Keratinocyte (primary cell): ENCODE results near the gene CYP4F3. TPM values are rescaled to one million over a fixed set of nuclear protein-coding genes. Genes with fewer than 3 reads are reported as not detected.

ENCODE experiments used
- DNase-seq: peaks from one replicate; pipeline ENCODE4 v3.0.0-alpha.2; 2011; ENCODE audit warnings: low read depth, missing footprints, low spot score
- FAIRE-seq: peaks from 2 replicates; lab custom pipeline; 2011; peaks lifted over from hg19 to GRCh38; lab: Jason Lieb, UNC
- H2AFZ ChIP-seq: 2 replicates; pipeline ENCODE4 v1.6.0; 2012; ENCODE audit warnings: low read length, control low read depth, inconsistent platforms; ENCODE audit not compliant: control insufficient read depth
- H3K27ac ChIP-seq: 2 replicates; pipeline ENCODE4 v1.5.1; 2011; ENCODE audit warnings: low read length; ENCODE audit not compliant: control insufficient read depth, insufficient read depth
- H3K27me3 ChIP-seq: 3 replicates; pipeline ENCODE4 v1.6.0; 2011; ENCODE audit warnings: low read length; ENCODE audit not compliant: control insufficient read depth, insufficient read depth; ENCODE audit errors: extremely low read depth
- H3K36me3 ChIP-seq, 2 experiments: 2 replicates in 1 of 2; 3 replicates in 1 of 2; pipeline ENCODE4 v1.5.1; 2011; ENCODE audit warnings: low read length in 2 of 2, mild to moderate bottlenecking in 1 of 2; ENCODE audit not compliant: control insufficient read depth in 2 of 2, insufficient read depth in 2 of 2; ENCODE audit errors: extremely low read depth in 1 of 2
- H3K4me1 ChIP-seq: 3 replicates; pipeline ENCODE4 v1.5.1; 2011; ENCODE audit warnings: low read length; ENCODE audit not compliant: control insufficient read depth, insufficient read depth; ENCODE audit errors: extremely low read depth
- H3K4me2 ChIP-seq: 3 replicates; pipeline ENCODE4 v1.6.0; 2011; ENCODE audit warnings: low read depth, low read length; ENCODE audit not compliant: control insufficient read depth, insufficient read depth; ENCODE audit errors: extremely low read depth
- H3K4me3 ChIP-seq, 3 experiments: fragments of 200-600 bp in 1 of 3; sonication (generic) in 1 of 3; 2 replicates in 2 of 3; 3 replicates in 1 of 3; pipeline ENCODE4 v1.5.1; 2011 to 2016; ENCODE audit warnings: low read length in 3 of 3, mild to moderate bottlenecking in 3 of 3, control low read depth in 2 of 3, inconsistent platforms in 1 of 3, low read depth in 1 of 3, mixed read lengths in 1 of 3, mixed run types in 1 of 3, moderate library complexity in 1 of 3; ENCODE audit not compliant: control insufficient read depth in 2 of 3, insufficient read depth in 2 of 3; ENCODE audit errors: extremely low read depth in 1 of 3
- H3K79me2 ChIP-seq: 2 replicates; pipeline ENCODE4 v1.6.0; 2012; ENCODE audit warnings: low read length; ENCODE audit not compliant: control insufficient read depth, insufficient read depth
- H3K9ac ChIP-seq: 3 replicates; pipeline ENCODE4 v1.6.0; 2011; ENCODE audit warnings: low read length; ENCODE audit not compliant: control insufficient read depth, insufficient read depth; ENCODE audit errors: extremely low read depth
- H3K9me1 ChIP-seq: 3 replicates; pipeline ENCODE4 v1.6.0; 2011; ENCODE audit warnings: low read length; ENCODE audit not compliant: control insufficient read depth, insufficient read depth; ENCODE audit errors: extremely low read depth
- H3K9me3 ChIP-seq: 2 replicates; pipeline ENCODE4 v1.5.1; 2012; ENCODE audit warnings: low read depth, low read length; ENCODE audit not compliant: control insufficient read depth
- H4K20me1 ChIP-seq: 3 replicates; pipeline ENCODE4 v1.6.0; 2011; ENCODE audit warnings: low read length; ENCODE audit not compliant: control insufficient read depth, insufficient read depth; ENCODE audit errors: extremely low read depth
- CTCF ChIP-seq, 3 experiments: IDR thresholded peaks in 1 of 3; conservative IDR thresholded peaks in 1 of 3; optimal IDR thresholded peaks in 1 of 3; 2 replicates in 2 of 3; 3 replicates in 1 of 3; pipeline versions ENCODE3 to v1.5.1; 2011; ENCODE audit warnings: low read length in 3 of 3, mild to moderate bottlenecking in 3 of 3, moderate library complexity in 2 of 3, control low read depth in 1 of 3, inconsistent platforms in 1 of 3; ENCODE audit not compliant: insufficient read depth in 2 of 3; ENCODE audit errors: extremely low read depth in 1 of 3
- EZH2 ChIP-seq: IDR thresholded peaks from one replicate; pipeline ENCODE4 v1.6.1; 2012; ENCODE audit warnings: inconsistent platforms, mild to moderate bottlenecking, low read length, moderate library complexity
- dilution Hi-C: fragments of 300-500 bp; cut with MboI; formaldehyde crosslinking; loops from one replicate; pipeline ENCODE4 v1.7.0; 2020; ENCODE audit warnings: low sequenced_read_pairs; ENCODE audit not compliant: extremely low pct_ligation_motif_present
- polyA plus RNA-seq, 5 experiments: library from polyadenylated mRNA; depleted of rRNA in 3 of 5; stranded (reverse) in 3 of 5; stranded (forward) in 1 of 5; unstranded in 1 of 5; fragments of >200 nt; gene quantifications; 1 replicate in 1 of 5; 2 replicates in 3 of 5; 3 replicates in 1 of 5; pipeline versions ENCODE4 v1.2.1 to v1.2.3, GENCODE V29; 2011 to 2012; ENCODE audit warnings: missing spikeins in 2 of 5, low read depth in 1 of 5, low replicate concordance in 1 of 5

Gene CYP4F3
- polyA plus RNA-seq, 1 donor (not counting 4 experiments of a cell fraction or from before 2014, with no cell fraction given), result 0.76 TPM

GRCh38 chr19:15666186-15666585, 25.5 kb downstream of the CYP4F3 start:
- no peak overlapping the region for H2AFZ ChIP-seq
- no peak for DNase-seq
- no peaks in the 10 kb centered on the region for H3K27me3 ChIP-seq
- no peak overlapping the region for H3K4me3 ChIP-seq
- H4K20me1 ChIP-seq, result no peaks in the 10 kb centered on the region
- H3K36me3 ChIP-seq, result no peaks in the 10 kb centered on the region
- no peak for FAIRE-seq
- H3K4me2 ChIP-seq, result no peak overlapping the region
- no peaks in the 10 kb centered on the region for H3K4me1 ChIP-seq
- TF ChIP-seq EZH2 (no peak), CTCF (optimal IDR thresholded peaks at IDR 0.05 in 1 of 3, IDR thresholded peaks at IDR 0.05 in 1 of 3, conservative IDR thresholded peaks at IDR 0.05 in 1 of 3; ENCODE audit: extremely low read depth in 1 of 3, insufficient read depth in 2 of 3, low read length in 3 of 3) (no peak)
- no peaks in the 10 kb centered on the region for H3K9me1 ChIP-seq
- H3K9me3 ChIP-seq, result no peaks in the 10 kb centered on the region
- no peak overlapping the region for H3K27ac ChIP-seq
- H3K79me2 ChIP-seq, result no peaks in the 10 kb centered on the region
- H3K9ac ChIP-seq, result no peak overlapping the region
- dilution Hi-C loops, result no loop called here

GRCh38 chr19:15666883-15667282, 26.2 kb downstream of the CYP4F3 start:
- Histone ChIP-seq H3K4me3 (no peak overlapping the region), H3K36me3 (no peaks in the 10 kb centered on the region), H3K9me1 (no peaks in the 10 kb centered on the region), H3K27ac (no peak overlapping the region), H3K9me3 (no peaks in the 10 kb centered on the region), H3K27me3 (no peaks in the 10 kb centered on the region), H4K20me1 (no peaks in the 10 kb centered on the region), H3K4me2 (no peak overlapping the region), H3K9ac (no peak overlapping the region), H3K4me1 (no peaks in the 10 kb centered on the region), H2AFZ (no peak overlapping the region), H3K79me2 (no peaks in the 10 kb centered on the region)
- FAIRE-seq, result no peak
- TF ChIP-seq CTCF (optimal IDR thresholded peaks at IDR 0.05 in 1 of 3, IDR thresholded peaks at IDR 0.05 in 1 of 3, conservative IDR thresholded peaks at IDR 0.05 in 1 of 3; ENCODE audit: extremely low read depth in 1 of 3, insufficient read depth in 2 of 3, low read length in 3 of 3) (no peak), EZH2 (no peak)
- no peak for DNase-seq
- dilution Hi-C loops, result no loop called here
